NT2/D1 (cell line): ENCODE data around the gene WDR43.

Experiments used
- YY1 ChIP-seq: IDR thresholded peaks from 2 replicates; pipeline ENCODE4 v1.6.1; 2011; ENCODE audit not compliant: insufficient read length, insufficient read depth
- ZNF274 ChIP-seq: IDR thresholded peaks from 2 replicates; pipeline ENCODE4 v1.6.1; 2011; ENCODE audit warnings: mild to moderate bottlenecking, low read depth, low read length

GRCh38 chr2:28976584-28976983 is 82.1 kb downstream of the WDR43 start:
- TF ChIP-seq YY1 (no peak), ZNF274 (no peak)
